ENCODE results near the gene FGFR1OP2.

FGFR1OP2 gene

GRCh38 chr12:26988703-26989102 is 50.4 kb downstream of the FGFR1OP2 start:
- Histone ChIP-seq H3K27ac (ENCODE audit: extremely low read depth, low read depth, low read length) (no peak overlapping the region), H3K9me3 (ENCODE audit: control insufficient read depth, insufficient read depth, low read depth, low read length) (no peaks in the 10 kb centered on the region), H3K4me1 (ENCODE audit: control insufficient read depth, insufficient read depth, low read length) (peaks cover 4% of the 10 kb centered on the region; the same call in 1 of the 2 replicates), H3K36me3 (ENCODE audit: control insufficient read depth in 2 of 2, insufficient read depth in 1 of 2, low read length in 2 of 2) (peaks cover 20 to 54% of the 10 kb centered on the region in 2 experiments; a peak in 2 of 3 replicates), H3K4me3 (ENCODE audit: low read depth, low read length) (no peak overlapping the region)
- TF ChIP-seq ATF2 (tag by site-specific recombination; IDR thresholded peaks at IDR 0.05; ENCODE audit: low read depth) = no peak
- no peak for TF ChIP-seq ZNF37A (tag by site-specific recombination; IDR thresholded peaks at IDR 0.05)
- no peak for TF ChIP-seq ZBTB49 (tag by site-specific recombination; IDR thresholded peaks at IDR 0.05; ENCODE audit: low read depth)
- no peak for TF ChIP-seq ZNF16 (tag by site-specific recombination; IDR thresholded peaks at IDR 0.05; ENCODE audit: low read depth)
- TF ChIP-seq ELK4 (IDR thresholded peaks at IDR 0.05; ENCODE audit: borderline replicate concordance, low read depth, low read length) = no peak
- TF ChIP-seq PRDM1 (tag by site-specific recombination; IDR thresholded peaks at IDR 0.05) = peak; percentile 78
- no peak for TF ChIP-seq ZNF677 (tag by site-specific recombination; IDR thresholded peaks at IDR 0.05)
- TF ChIP-seq ZNF211 (tag by site-specific recombination; IDR thresholded peaks at IDR 0.05; ENCODE audit: low read depth) = no peak
- TF ChIP-seq, protein P1, sequence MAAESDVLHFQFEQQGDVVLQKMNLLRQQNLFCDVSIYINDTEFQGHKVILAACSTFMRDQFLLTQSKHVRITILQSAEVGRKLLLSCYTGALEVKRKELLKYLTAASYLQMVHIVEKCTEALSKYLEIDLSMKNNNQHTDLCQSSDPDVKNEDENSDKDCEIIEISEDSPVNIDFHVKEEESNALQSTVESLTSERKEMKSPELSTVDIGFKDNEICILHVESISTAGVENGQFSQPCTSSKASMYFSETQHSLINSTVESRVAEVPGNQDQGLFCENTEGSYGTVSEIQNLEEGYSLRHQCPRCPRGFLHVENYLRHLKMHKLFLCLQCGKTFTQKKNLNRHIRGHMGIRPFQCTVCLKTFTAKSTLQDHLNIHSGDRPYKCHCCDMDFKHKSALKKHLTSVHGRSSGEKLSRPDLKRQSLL (tag by site-specific recombination; IDR thresholded peaks at IDR 0.05) = no peak
- TF ChIP-seq, protein P2, sequence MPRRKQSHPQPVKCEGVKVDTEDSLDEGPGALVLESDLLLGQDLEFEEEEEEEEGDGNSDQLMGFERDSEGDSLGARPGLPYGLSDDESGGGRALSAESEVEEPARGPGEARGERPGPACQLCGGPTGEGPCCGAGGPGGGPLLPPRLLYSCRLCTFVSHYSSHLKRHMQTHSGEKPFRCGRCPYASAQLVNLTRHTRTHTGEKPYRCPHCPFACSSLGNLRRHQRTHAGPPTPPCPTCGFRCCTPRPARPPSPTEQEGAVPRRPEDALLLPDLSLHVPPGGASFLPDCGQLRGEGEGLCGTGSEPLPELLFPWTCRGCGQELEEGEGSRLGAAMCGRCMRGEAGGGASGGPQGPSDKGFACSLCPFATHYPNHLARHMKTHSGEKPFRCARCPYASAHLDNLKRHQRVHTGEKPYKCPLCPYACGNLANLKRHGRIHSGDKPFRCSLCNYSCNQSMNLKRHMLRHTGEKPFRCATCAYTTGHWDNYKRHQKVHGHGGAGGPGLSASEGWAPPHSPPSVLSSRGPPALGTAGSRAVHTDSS (tag by site-specific recombination; IDR thresholded peaks at IDR 0.05) = 0 out of 2 replicates have a peak, but pooled peaks have one; percentile 54
- TF ChIP-seq ZNF169 (tag by site-specific recombination; IDR thresholded peaks at IDR 0.05) = no peak
- TF ChIP-seq ZIC2 (tag by site-specific recombination; IDR thresholded peaks at IDR 0.05) = no peak
- no peak for TF ChIP-seq ZNF660 (tag by site-specific recombination; IDR thresholded peaks at IDR 0.05)
- TF ChIP-seq ZNF354C (tag by site-specific recombination; IDR thresholded peaks at IDR 0.05; ENCODE audit: borderline replicate concordance, low read depth) = no peak
- CTCF ChIA-PET = interaction anchor here (1.4 kb wide), 1 partner anchor 26 kb away, joined by 3 read pairs; the partner anchor contains the start of gene TM7SF3
- POLR2A ChIA-PET = no interaction called here

- no peak for TF ChIP-seq KLF8 (tag by site-specific recombination; IDR thresholded peaks at IDR 0.05)
- no peak for TF ChIP-seq ZNF76 (tag by site-specific recombination; IDR thresholded peaks at IDR 0.05; ENCODE audit: borderline replicate concordance, low read depth)
- H3K27ac ChIP-seq (ENCODE audit: extremely low read depth, low read depth, low read length) = no peak overlapping the region
- H3K4me3 ChIP-seq (ENCODE audit: low read depth, low read length) = no peak overlapping the region
- ChIA-PET POLR2A (no interaction called here), CTCF (no interaction called here)
- peaks cover 4% of the 10 kb centered on the region; the same call in 1 of the 2 replicates for H3K4me1 ChIP-seq (ENCODE audit: control insufficient read depth, insufficient read depth, low read length)
- no peaks in the 10 kb centered on the region for H3K9me3 ChIP-seq (ENCODE audit: control insufficient read depth, insufficient read depth, low read depth, low read length)
- peaks cover 21 to 58% of the 10 kb centered on the region in 2 experiments for H3K36me3 ChIP-seq (ENCODE audit: control insufficient read depth in 2 of 2, insufficient read depth in 1 of 2, low read length in 2 of 2)
Measured at GRCh38 chr12:26989873-26990272, 51.6 kb downstream of the FGFR1OP2 start.
